Fibroblast of upper back skin (primary cell): Measurements from ENCODE around the gene MBNL2.
"Not testable (repeated sequence)": the region's sequence is repeated elsewhere in the genome, so short reads cannot be mapped to it uniquely, and the experiment has no call there.

Experiments
- DNase-seq: peaks from one replicate; pipeline ENCODE4 v3.0.0-alpha.2; 2013

Gene MBNL2

GRCh38 chr13:97221989-97222700 lies at the start of gene MBNL2:
Gene MBNL2, plus strand, starts transcription at chr13:97222333. Its CDS starts 53,903 bp downstream, at chr13:97276236.
- DNase-seq = peak; percentile 93

GRCh38 chr13:97174638-97175037 lies 47.5 kb upstream of the MBNL2 start:
- no peak for DNase-seq

- DNase-seq = no peak
Measured at GRCh38 chr13:97175041-97175440, 47.1 kb upstream of the MBNL2 start.

- DNase-seq = no peak
Measured at GRCh38 chr13:97179501-97179900, 42.6 kb upstream of the MBNL2 start.

GRCh38 chr13:97182111-97182890 lies 39.8 kb upstream of the MBNL2 start:
- no peak for DNase-seq

GRCh38 chr13:97185291-97185690 lies 36.8 kb upstream of the MBNL2 start:
- peak; percentile 23 for DNase-seq

- no peak for DNase-seq
Measured at GRCh38 chr13:97185751-97186150, 36.4 kb upstream of the MBNL2 start.

GRCh38 chr13:97188207-97188606 lies 33.9 kb upstream of the MBNL2 start:
- DNase-seq = no peak

GRCh38 chr13:97189928-97190327 lies 32.2 kb upstream of the MBNL2 start:
- no peak for DNase-seq

- no peak for DNase-seq
Measured at GRCh38 chr13:97191142-97191541, 31.0 kb upstream of the MBNL2 start.

- no peak for DNase-seq
Measured at GRCh38 chr13:97191615-97192014, 30.5 kb upstream of the MBNL2 start.

GRCh38 chr13:97192166-97192565 lies 30.0 kb upstream of the MBNL2 start:
- DNase-seq = no peak

- no peak for DNase-seq
Measured at GRCh38 chr13:97193577-97193976, 28.6 kb upstream of the MBNL2 start.

- peak; percentile 40 for DNase-seq
Measured at GRCh38 chr13:97194479-97194878, 27.7 kb upstream of the MBNL2 start.

GRCh38 chr13:97196340-97196739 lies 25.8 kb upstream of the MBNL2 start:
- no peak for DNase-seq

- DNase-seq = no peak
Measured at GRCh38 chr13:97198753-97199152, 23.4 kb upstream of the MBNL2 start.

- DNase-seq = no peak
Measured at GRCh38 chr13:97199451-97199850, 22.7 kb upstream of the MBNL2 start.

- DNase-seq = no peak
Measured at GRCh38 chr13:97200081-97200942, 21.8 kb upstream of the MBNL2 start.

- DNase-seq = no peak
Measured at GRCh38 chr13:97202761-97203160, 19.4 kb upstream of the MBNL2 start.

- no peak for DNase-seq
Measured at GRCh38 chr13:97205465-97205864, 16.7 kb upstream of the MBNL2 start.

- DNase-seq = peak; percentile 65
Measured at GRCh38 chr13:97205982-97206381, 16.2 kb upstream of the MBNL2 start.

- DNase-seq = not testable (repeated sequence)
Measured at GRCh38 chr13:97207252-97207651, 14.9 kb upstream of the MBNL2 start.

GRCh38 chr13:97211300-97211699 lies 10.8 kb upstream of the MBNL2 start:
- peak; percentile 42 for DNase-seq
